ENCODE data around the gene CLRN1. TPM values are rescaled to one million over a fixed set of nuclear protein-coding genes. Genes with fewer than 3 reads are reported as not detected.
"Not testable (repeated sequence)": the region's sequence is repeated elsewhere in the genome, so short reads cannot be mapped to it uniquely, and the experiment has no call there.

The CLRN1 gene
- total RNA-seq, 4 donors from 2014 or later: not detected

GRCh38 chr3:150995510-150995909 is 23.0 kb upstream of the CLRN1 start:
- TF ChIP-seq CTCF (IDR thresholded peaks at IDR 0.05) (no peak), POLR2A (IDR thresholded peaks at IDR 0.05) (no peak)
- H3K27ac ChIP-seq: no peak overlapping the region
- H3K27me3 ChIP-seq: peaks cover 0 to 31% (median 0%) of the 10 kb centered on the region in 4 donors
- no peak for DNase-seq
- no peak overlapping the region for H3K4me3 ChIP-seq
- no peaks in the 10 kb centered on the region for H3K9me3 ChIP-seq
- H3K36me3 ChIP-seq: no peaks in the 10 kb centered on the region
- H3K4me1 ChIP-seq: no peaks in the 10 kb centered on the region
- intact Hi-C loops (cut with DNase I): no loop called here

- DNase-seq: no peak
- Histone ChIP-seq H3K4me3 (no peak overlapping the region), H3K36me3 (no peaks in the 10 kb centered on the region), H3K9me3 (no peaks in the 10 kb centered on the region), H3K27me3 (peaks cover 0 to 38% (median 0%) of the 10 kb centered on the region in 4 donors), H3K4me1 (no peaks in the 10 kb centered on the region), H3K27ac (no peak overlapping the region)
- no peak for TF ChIP-seq POLR2A (IDR thresholded peaks at IDR 0.05)
- no peak for TF ChIP-seq CTCF (IDR thresholded peaks at IDR 0.05)
- intact Hi-C loops (cut with DNase I): no loop called here
- WGBS, 2 donors: 75 to 87% methylated on average over 2 of the region's 2 CpGs
These were observed 16.7 kb upstream of the CLRN1 start for GRCh38 chr3:150989208-150989607.

- intact Hi-C loops (cut with DNase I); H3K4me1 ChIP-seq; H3K36me3 ChIP-seq; H3K27ac ChIP-seq; DNase-seq; H3K9me3 ChIP-seq; H3K4me3 ChIP-seq: not testable (repeated sequence)
- 83% methylated on average over 1 of the region's 1 CpG for WGBS, 2 donors
- H3K27me3 ChIP-seq: peaks cover 0 to 31% (median 0%) of the 10 kb centered on the region in 4 donors
These were observed 15.9 kb upstream of the CLRN1 start for GRCh38 chr3:150988395-150988794.

GRCh38 chr3:150985711-150986110 is 13.2 kb upstream of the CLRN1 start:
- Histone ChIP-seq H3K27me3 (peaks cover 0 to 25% (median 0%) of the 10 kb centered on the region in 4 donors), H3K9me3 (no peaks in the 10 kb centered on the region), H3K4me1 (no peaks in the 10 kb centered on the region), H3K4me3 (no peak overlapping the region), H3K36me3 (no peaks in the 10 kb centered on the region), H3K27ac (no peak overlapping the region)
- TF ChIP-seq POLR2A (IDR thresholded peaks at IDR 0.05) (no peak), CTCF (IDR thresholded peaks at IDR 0.05) (no peak)
- intact Hi-C loops (cut with DNase I): no loop called here
- no peak for DNase-seq

- no peak for DNase-seq
- TF ChIP-seq POLR2A (IDR thresholded peaks at IDR 0.05) (no peak), CTCF (IDR thresholded peaks at IDR 0.05) (no peak)
- H3K4me3 ChIP-seq: no peak overlapping the region
- H3K9me3 ChIP-seq: no peaks in the 10 kb centered on the region
- H3K4me1 ChIP-seq: no peaks in the 10 kb centered on the region
- intact Hi-C loops (cut with DNase I): no loop called here
- peaks cover 0 to 20% (median 0%) of the 10 kb centered on the region in 4 donors for H3K27me3 ChIP-seq
- H3K36me3 ChIP-seq: no peaks in the 10 kb centered on the region
- H3K27ac ChIP-seq: no peak overlapping the region
These were observed 11.5 kb upstream of the CLRN1 start for GRCh38 chr3:150984066-150984465.

GRCh38 chr3:150978566-150979148 is 6.1 kb upstream of the CLRN1 start:
- Histone ChIP-seq H3K4me3 (no peak overlapping the region), H3K9me3 (no peaks in the 10 kb centered on the region), H3K27ac (no peak overlapping the region), H3K36me3 (no peaks in the 10 kb centered on the region), H3K4me1 (no peaks in the 10 kb centered on the region), H3K27me3 (peaks cover 0 to 33% (median 0%) of the 10 kb centered on the region in 4 donors)
- no peak for TF ChIP-seq POLR2A (IDR thresholded peaks at IDR 0.05)
- TF ChIP-seq CTCF (IDR thresholded peaks at IDR 0.05): no peak
- DNase-seq: no peak
- 82 to 91% methylated on average over 3 to 4 of the region's 4 CpGs for WGBS, 2 donors
- intact Hi-C loops (cut with DNase I): no loop called here
